A673 (cell line): ENCODE measurements around the gene PRKCA.

Experiments
- EZH2 ChIP-seq: fragments of 200-600 bp; sonication (generic); IDR thresholded peaks from 2 replicates; pipeline ENCODE4 v1.6.1; 2017; ENCODE audit warnings: borderline replicate concordance, low read depth, mild to moderate bottlenecking, mixed read lengths, antibody characterized with exemption, low read length; ENCODE audit not compliant: poor library complexity, severe bottlenecking
- TF ChIP-seq, protein P1 (sequence below): fragments of 300-800, 200-600 bp; sonication (generic); conservative IDR thresholded peaks from 2 replicates; pipeline ENCODE4 v1.5.1; 2017; ENCODE audit warnings: low read depth, mild to moderate bottlenecking, antibody characterized with exemption, low read length, moderate library complexity, mixed read lengths

DNA sequence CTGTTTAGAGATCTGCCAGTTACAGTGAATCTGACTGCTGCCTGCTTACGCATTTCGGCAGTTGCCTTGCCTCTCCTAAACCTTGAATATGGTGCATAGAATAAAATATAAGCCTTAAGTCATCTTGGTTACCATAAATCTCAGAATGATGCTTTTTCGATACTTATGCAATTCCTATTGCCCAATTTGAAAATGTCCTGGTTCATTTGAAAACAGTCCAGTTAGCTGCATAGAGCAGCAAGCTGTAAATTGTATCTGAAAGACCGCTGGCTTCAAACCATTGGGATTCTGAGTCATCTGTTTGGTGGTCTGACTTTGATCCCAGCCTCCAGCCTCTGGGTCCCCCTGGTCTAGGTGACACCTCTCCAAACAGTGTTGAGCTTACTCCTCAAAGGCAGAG, 2.7 kb upstream of the PRKCA start:
- TF ChIP-seq, protein P1, sequence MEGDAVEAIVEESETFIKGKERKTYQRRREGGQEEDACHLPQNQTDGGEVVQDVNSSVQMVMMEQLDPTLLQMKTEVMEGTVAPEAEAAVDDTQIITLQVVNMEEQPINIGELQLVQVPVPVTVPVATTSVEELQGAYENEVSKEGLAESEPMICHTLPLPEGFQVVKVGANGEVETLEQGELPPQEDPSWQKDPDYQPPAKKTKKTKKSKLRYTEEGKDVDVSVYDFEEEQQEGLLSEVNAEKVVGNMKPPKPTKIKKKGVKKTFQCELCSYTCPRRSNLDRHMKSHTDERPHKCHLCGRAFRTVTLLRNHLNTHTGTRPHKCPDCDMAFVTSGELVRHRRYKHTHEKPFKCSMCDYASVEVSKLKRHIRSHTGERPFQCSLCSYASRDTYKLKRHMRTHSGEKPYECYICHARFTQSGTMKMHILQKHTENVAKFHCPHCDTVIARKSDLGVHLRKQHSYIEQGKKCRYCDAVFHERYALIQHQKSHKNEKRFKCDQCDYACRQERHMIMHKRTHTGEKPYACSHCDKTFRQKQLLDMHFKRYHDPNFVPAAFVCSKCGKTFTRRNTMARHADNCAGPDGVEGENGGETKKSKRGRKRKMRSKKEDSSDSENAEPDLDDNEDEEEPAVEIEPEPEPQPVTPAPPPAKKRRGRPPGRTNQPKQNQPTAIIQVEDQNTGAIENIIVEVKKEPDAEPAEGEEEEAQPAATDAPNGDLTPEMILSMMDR, result no peak
- TF ChIP-seq EZH2, result no peak
